Thymus (tissue), 11 donors: ENCODE data around the gene FAM89B. TPM values are rescaled to one million over a fixed set of nuclear protein-coding genes. Genes with fewer than 3 reads are reported as not detected.

Experiments used
- DNase-seq, 9 donors: peaks; one replicate each; pipeline ENCODE4 v3.0.0-alpha.2; 2013; ENCODE audit warnings: low spot score in 9 of 9, low read depth in 6 of 9, missing footprints in 1 of 9
- H3K27ac ChIP-seq, 2 donors: one replicate each; pipeline ENCODE4 v1.5.1; 2013; ENCODE audit warnings: control low read depth in 1 of 2, low read depth in 1 of 2, low read length in 1 of 2, mild to moderate bottlenecking in 1 of 2, moderate library complexity in 1 of 2
- H3K27me3 ChIP-seq, 2 donors: one replicate each; pipeline ENCODE4 v1.5.1; 2013; ENCODE audit warnings: low read length in 1 of 2; ENCODE audit not compliant: control insufficient read depth in 2 of 2, insufficient read depth in 1 of 2
- H3K36me3 ChIP-seq, 2 donors: one replicate each; pipeline ENCODE4 v1.5.1; 2013; ENCODE audit warnings: low read length in 1 of 2, mild to moderate bottlenecking in 1 of 2, moderate library complexity in 1 of 2; ENCODE audit not compliant: control insufficient read depth in 2 of 2, insufficient read depth in 2 of 2
- H3K4me1 ChIP-seq, 2 donors: one replicate each; pipeline ENCODE4 v1.5.1; 2013; ENCODE audit warnings: low read length in 2 of 2; ENCODE audit not compliant: control insufficient read depth in 2 of 2, insufficient read depth in 2 of 2
- H3K4me3 ChIP-seq, 2 donors: one replicate each; pipeline ENCODE4 v1.5.1; 2013; ENCODE audit warnings: low read length in 2 of 2, control low read depth in 1 of 2, mild to moderate bottlenecking in 1 of 2
- H3K9me3 ChIP-seq, 2 donors: one replicate each; pipeline ENCODE4 v1.5.1; 2013; ENCODE audit warnings: low read length in 1 of 2, mild to moderate bottlenecking in 1 of 2; ENCODE audit not compliant: control insufficient read depth in 2 of 2, insufficient read depth in 1 of 2
- WGBS: extraction: QIAGEN DNeasy Blood & Tissue Kit; methylation state at CpG from one replicate; pipeline ENCODE4 v1.1.7; 2013; 5-methylcytosine and 5-hydroxymethylcytosine counted together
- polyA plus RNA-seq: library from polyadenylated mRNA; stranded (reverse); fragments of 200-250 nt; gene quantifications from one replicate; pipeline ENCODE4 v1.2.3, GENCODE V29; 2013
- total RNA-seq: library from RNA; stranded (reverse); fragments of 120-200 nt; gene quantifications from one replicate; pipeline ENCODE4 v1.2.4, GENCODE V29; 2013
- donor health status: healthy.

Gene FAM89B
- total and polyA plus RNA-seq, 2 donors: 47.2 to 62.2 TPM

- H3K27ac ChIP-seq: no peak overlapping the region
- H3K36me3 ChIP-seq: peaks cover 42 to 57% of the 10 kb centered on the region in 2 donors
- peaks cover 9 to 27% of the 10 kb centered on the region in 2 donors for H3K4me1 ChIP-seq
- no peak overlapping the region for H3K4me3 ChIP-seq
- H3K9me3 ChIP-seq: no peaks in the 10 kb centered on the region
- H3K27me3 ChIP-seq: peaks cover 0 to 3% of the 10 kb centered on the region in 2 donors
- WGBS: 96% methylated on average over 18 of the region's 18 CpGs
- no peak for DNase-seq
These were observed 34.6 kb upstream of the FAM89B start for GRCh38 chr11:65537620-65538231.

- no peak for DNase-seq
- Histone ChIP-seq H3K9me3 (no peaks in the 10 kb centered on the region), H3K27ac (no peak overlapping the region), H3K4me3 (no peak overlapping the region), H3K27me3 (peaks cover 0 to 3% of the 10 kb centered on the region in 2 donors), H3K36me3 (peaks cover 37 to 51% of the 10 kb centered on the region in 2 donors), H3K4me1 (peaks cover 9 to 27% of the 10 kb centered on the region in 2 donors)
- 95% methylated on average over 43 of the region's 43 CpGs for WGBS
These were observed 34.0 kb upstream of the FAM89B start for GRCh38 chr11:65538232-65538914.

GRCh38 chr11:65538915-65539743, 33.2 kb upstream of the FAM89B start:
- H3K27me3 ChIP-seq: peaks cover 0 to 3% of the 10 kb centered on the region in 2 donors
- no peak for DNase-seq
- WGBS: 96% methylated on average over 92 of the region's 92 CpGs
- no peaks in the 10 kb centered on the region for H3K9me3 ChIP-seq
- peaks cover 9 to 27% of the 10 kb centered on the region in 2 donors for H3K4me1 ChIP-seq
- peak overlapping the region in 1 of 2 donors; percentile 77 for H3K27ac ChIP-seq
- peaks cover 36 to 48% of the 10 kb centered on the region in 2 donors for H3K36me3 ChIP-seq
- no peak overlapping the region for H3K4me3 ChIP-seq

- H3K4me1 ChIP-seq: peaks cover 9 to 27% of the 10 kb centered on the region in 2 donors
- H3K36me3 ChIP-seq: peaks cover 36 to 48% of the 10 kb centered on the region in 2 donors
- H3K27ac ChIP-seq: peak overlapping the region; percentile 77 to 90
- H3K27me3 ChIP-seq: peaks cover 0 to 3% of the 10 kb centered on the region in 2 donors
- H3K9me3 ChIP-seq: no peaks in the 10 kb centered on the region
- peak overlapping the region; percentile 59 to 64 for H3K4me3 ChIP-seq
- WGBS: 29% methylated on average over 60 of the region's 60 CpGs
- no peak for DNase-seq
These were observed 32.5 kb upstream of the FAM89B start for GRCh38 chr11:65539744-65540289.

GRCh38 chr11:65540290-65541092, 31.8 kb upstream of the FAM89B start:
- Histone ChIP-seq H3K4me1 (peaks cover 14 to 32% of the 10 kb centered on the region in 2 donors), H3K9me3 (no peaks in the 10 kb centered on the region), H3K4me3 (peak overlapping the region; percentile 59 to 64), H3K36me3 (peaks cover 31 to 42% of the 10 kb centered on the region in 2 donors), H3K27ac (peak overlapping the region; percentile 77 to 90), H3K27me3 (peaks cover 0 to 3% of the 10 kb centered on the region in 2 donors)
- peak in 7 of 9 donors; percentile 73 to 92 (median 79) for DNase-seq
- under 1% methylated on average over 78 of the region's 78 CpGs for WGBS

GRCh38 chr11:65541093-65541982, 31.0 kb upstream of the FAM89B start:
- peaks cover 24 to 35% of the 10 kb centered on the region in 2 donors for H3K36me3 ChIP-seq
- DNase-seq: no peak
- H3K9me3 ChIP-seq: no peaks in the 10 kb centered on the region
- peak overlapping the region; percentile 59 to 64 for H3K4me3 ChIP-seq
- 50% methylated on average over 18 of the region's 18 CpGs for WGBS
- peaks cover 0 to 3% of the 10 kb centered on the region in 2 donors for H3K27me3 ChIP-seq
- H3K4me1 ChIP-seq: peaks cover 18 to 41% of the 10 kb centered on the region in 2 donors
- H3K27ac ChIP-seq: peak overlapping the region; percentile 77 to 83

GRCh38 chr11:65542738-65543390, 29.5 kb upstream of the FAM89B start:
- Histone ChIP-seq H3K27ac (no peak overlapping the region), H3K4me3 (no peak overlapping the region), H3K9me3 (no peaks in the 10 kb centered on the region), H3K27me3 (peaks cover 0 to 3% of the 10 kb centered on the region in 2 donors), H3K4me1 (peaks cover 28 to 55% of the 10 kb centered on the region in 2 donors), H3K36me3 (peaks cover 11 to 20% of the 10 kb centered on the region in 2 donors)
- DNase-seq: no peak
- 98% methylated on average over 3 of the region's 3 CpGs for WGBS
